Transverse colon (tissue), 4 donors: ENCODE results near the gene ADIPOQ.

ENCODE experiments used
- CTCF ChIP-seq, 5 experiments: fragments of 200-600 bp in 3 of 5; fragments of 450-650 bp in 2 of 5; sonication (generic) in 3 of 5; IDR thresholded peaks; 1 replicate in 2 of 5; 2 replicates in 3 of 5; pipeline ENCODE4 v1.5.1; 2016 to 2017; ENCODE audit warnings: antibody characterized with exemption in 5 of 5, inconsistent platforms in 3 of 5, mild to moderate bottlenecking in 2 of 5, moderate library complexity in 1 of 5
- POLR2AphosphoS5 ChIP-seq, 3 donors: sonication (generic); formaldehyde crosslinking; IDR thresholded peaks; one replicate each; pipeline ENCODE4 v1.6.1; 2016; ENCODE audit warnings: antibody characterized with exemption in 3 of 3

- no peak for TF ChIP-seq POLR2AphosphoS5 (IDR thresholded peaks at IDR 0.05)
- no peak for TF ChIP-seq CTCF (IDR thresholded peaks at IDR 0.05)
These were observed 54.4 kb downstream of the ADIPOQ start for GRCh38 chr3:186896875-186897274.
